Measurements from ENCODE around the gene F10.

Gene F10

DNA sequence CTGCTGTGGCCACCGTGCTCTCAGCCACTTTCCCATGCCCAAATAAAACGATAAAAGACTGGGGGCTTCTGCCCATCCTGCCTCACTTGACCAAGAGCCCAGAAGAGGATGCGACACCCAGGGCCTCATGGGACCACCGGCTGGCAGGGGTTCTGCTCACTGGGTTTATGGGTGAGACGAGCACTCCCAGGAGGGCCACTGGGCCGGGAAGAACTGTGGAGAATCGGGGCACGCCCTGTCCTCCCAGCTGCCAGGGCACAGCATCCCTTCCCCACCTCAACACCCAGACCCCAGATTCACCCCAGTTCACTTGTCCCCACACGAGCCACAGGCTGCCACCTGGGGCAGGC, 4.7 kb upstream of the F10 start:
- DNase-seq, result no peak

DNA sequence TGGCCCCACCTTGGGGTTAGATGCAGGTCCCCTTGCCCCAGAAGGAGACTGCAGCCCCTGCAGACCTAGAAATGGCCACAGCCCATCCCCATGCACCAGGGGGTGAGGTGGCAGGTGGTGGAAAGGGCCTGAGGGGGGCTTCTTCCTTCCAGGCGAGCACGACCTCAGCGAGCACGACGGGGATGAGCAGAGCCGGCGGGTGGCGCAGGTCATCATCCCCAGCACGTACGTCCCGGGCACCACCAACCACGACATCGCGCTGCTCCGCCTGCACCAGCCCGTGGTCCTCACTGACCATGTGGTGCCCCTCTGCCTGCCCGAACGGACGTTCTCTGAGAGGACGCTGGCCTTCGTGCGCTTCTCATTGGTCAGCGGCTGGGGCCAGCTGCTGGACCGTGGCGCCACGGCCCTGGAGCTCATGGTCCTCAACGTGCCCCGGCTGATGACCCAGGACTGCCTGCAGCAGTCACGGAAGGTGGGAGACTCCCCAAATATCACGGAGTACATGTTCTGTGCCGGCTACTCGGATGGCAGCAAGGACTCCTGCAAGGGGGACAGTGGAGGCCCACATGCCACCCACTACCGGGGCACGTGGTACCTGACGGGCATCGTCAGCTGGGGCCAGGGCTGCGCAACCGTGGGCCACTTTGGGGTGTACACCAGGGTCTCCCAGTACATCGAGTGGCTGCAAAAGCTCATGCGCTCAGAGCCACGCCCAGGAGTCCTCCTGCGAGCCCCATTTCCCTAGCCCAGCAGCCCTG, 4.2 kb upstream of the F10 start:
- DNase-seq, result no peak

DNA sequence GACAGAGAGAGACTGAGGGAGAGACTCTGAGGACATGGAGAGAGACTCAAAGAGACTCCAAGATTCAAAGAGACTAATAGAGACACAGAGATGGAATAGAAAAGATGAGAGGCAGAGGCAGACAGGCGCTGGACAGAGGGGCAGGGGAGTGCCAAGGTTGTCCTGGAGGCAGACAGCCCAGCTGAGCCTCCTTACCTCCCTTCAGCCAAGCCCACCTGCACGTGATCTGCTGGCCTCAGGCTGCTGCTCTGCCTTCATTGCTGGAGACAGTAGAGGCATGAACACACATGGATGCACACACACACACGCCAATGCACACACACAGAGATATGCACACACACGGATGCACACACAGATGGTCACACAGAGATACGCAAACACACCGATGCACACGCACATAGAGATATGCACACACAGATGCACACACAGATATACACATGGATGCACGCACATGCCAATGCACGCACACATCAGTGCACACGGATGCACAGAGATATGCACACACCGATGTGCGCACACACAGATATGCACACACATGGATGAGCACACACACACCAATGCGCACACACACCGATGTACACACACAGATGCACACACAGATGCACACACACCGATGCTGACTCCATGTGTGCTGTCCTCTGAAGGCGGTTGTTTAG, 3.3 kb upstream of the F10 start:
- DNase-seq, result no peak

DNA sequence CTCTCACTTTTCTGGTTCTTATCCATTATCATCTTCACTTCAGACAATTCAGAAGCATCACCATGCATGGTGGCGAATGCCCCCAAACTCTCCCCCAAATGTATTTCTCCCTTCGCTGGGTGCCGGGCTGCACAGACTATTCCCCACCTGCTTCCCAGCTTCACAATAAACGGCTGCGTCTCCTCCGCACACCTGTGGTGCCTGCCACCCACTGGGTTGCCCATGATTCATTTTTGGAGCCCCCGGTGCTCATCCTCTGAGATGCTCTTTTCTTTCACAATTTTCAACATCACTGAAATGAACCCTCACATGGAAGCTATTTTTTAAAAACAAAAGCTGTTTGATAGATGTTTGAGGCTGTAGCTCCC, 2.8 kb upstream of the F10 start:
- DNase-seq, result no peak

DNA sequence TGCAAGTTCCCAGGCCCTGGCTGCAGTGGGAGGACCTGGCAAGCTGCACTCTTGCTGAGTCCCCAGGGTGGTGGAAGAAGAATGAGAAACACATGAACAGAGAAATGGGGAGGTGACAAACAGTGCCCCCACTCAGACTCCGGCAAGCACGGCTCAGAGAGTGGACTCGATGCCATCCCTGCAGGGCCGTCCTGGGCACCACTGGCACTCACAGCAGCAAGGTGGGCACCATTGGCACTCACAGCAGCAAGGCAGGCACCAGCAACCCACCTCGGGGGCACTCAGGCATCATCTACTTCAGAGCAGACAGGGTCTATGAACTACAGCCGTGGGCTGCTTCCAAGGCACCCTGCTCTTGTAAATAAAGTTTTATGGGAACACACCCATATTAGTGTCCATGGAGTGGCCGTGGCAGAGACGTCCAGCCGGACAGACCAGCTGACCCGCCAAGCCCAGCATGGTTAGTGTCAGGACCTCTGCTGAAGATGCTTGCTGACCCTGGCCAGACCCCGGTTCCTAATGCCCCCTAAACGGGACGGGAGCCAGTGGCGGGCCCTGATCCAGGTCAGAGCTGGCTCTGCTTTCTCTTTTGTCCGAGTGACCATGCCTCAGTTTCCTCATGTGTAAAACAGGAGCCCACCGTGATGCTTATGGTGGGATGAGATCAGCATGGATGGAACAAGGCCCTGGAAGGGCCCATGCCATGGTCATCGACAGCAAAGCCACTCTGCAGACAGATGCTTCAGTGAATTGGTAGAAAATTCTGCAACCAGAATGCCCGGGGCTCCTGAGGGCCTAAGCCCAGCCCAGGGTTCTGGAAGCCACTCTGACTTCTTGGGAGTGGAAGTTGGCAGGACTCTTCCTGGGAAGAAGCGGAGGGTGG, 2.1 kb upstream of the F10 start:
- no peak for DNase-seq

DNA sequence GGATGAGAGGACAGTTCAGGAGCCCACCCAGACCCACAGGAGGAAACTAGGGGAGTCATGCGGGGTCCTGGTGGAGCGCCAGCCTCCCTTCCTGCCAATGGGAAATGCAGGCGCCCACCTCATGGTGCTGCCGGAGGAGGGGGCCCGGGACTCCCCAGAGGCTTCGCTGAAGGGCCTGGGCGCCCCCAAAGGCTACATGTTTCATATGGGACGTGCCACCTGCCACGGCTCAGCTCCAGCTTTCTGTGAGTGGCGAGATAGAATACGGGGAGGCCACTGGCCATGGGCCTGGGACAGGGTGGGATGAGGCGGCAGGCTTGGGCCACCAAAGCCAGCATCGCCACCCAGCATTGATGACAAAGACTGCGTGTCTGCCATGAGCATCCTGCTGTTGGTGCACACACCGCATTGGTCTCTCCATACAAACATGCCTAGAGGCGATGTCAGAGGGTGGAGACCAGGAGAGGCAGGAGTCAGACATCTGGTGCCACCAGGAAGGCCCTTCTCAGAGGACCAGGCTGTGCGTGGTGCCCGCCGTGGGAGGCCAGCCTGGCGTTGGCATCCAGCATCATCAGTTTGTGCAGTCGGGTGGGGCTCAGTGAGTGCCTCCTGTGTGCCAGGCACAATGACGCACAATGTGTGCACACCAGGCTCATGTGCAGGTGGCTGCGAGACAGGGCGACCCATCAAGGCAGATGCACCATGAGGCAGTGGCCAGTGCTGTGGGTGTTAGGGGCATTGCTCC, 1.2 kb upstream of the F10 start:
- DNase-seq, result no peak

DNA sequence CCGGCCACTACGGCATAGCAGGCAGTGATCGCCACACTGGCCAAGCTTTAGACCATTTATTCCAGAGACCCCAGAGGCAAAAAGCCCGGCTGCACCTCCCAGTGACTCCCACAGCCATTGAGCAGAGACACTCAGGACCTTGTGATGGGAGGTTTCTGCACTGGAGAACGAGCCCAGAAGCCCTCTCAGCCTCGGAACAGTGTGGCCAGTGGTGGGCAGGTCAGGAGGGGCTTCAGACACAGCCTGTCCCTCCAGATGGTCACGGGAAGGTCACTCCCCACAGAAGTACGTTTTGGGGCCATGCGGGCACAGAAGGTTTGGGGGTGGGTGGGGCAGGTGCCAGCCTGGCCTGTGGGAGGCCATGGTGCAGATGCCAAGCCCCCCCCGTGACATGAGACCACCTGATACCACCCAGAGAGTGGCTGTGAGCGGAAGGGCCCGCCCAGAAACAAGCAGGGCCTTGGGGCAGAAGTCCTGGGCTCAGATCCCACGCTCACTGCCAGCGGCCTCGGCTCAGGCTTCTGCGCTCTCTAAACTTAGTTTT, 599 bp upstream of the F10 start:
- no peak for DNase-seq

DNA sequence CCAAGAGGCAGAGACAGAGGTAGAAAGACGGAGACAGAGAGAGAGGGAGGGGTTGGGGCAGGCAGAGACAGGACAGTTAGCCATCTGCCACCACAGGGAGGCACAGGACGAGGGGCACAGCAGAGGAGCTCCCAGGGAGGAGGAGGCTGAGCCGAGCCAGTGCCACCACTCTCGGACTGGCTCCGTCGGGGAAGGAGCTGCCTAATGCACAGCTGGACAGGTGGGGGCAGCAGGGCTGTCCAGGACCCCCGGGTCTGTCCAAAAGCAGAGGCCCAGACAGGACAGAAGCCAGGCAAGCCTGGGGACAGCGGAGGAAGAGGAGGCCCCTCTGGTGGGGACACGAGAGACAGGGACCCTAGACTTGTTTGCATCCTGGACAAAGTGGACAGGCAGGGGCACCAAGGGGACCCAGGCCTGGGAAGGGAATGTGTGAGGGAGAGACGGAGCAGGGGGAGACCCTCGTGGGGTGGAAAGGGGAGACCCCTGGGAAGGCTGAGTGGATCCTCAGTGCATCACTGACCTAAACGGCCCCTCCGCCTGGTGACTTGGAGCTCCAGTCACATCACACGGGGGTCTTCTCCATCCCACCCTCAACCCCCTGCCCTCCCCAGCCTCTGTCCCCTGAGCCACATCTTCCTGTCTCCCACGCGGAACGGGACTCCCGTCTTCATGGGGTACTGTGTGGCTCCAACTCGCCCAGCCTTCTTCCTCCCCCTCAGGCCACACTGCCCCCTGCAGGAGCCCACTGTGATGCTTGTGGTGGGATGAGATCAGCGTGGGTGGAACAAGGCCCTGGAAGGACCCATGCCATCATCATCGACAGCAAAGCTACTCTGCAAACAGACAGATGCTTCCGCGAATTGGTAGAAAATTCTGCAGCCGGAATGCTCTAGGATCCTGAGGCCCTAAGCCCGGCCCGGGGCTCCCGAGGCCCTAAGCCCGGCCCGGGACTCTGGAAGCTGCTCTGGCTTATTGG, 915 bp downstream of the F10 start:
- no peak for DNase-seq

DNA sequence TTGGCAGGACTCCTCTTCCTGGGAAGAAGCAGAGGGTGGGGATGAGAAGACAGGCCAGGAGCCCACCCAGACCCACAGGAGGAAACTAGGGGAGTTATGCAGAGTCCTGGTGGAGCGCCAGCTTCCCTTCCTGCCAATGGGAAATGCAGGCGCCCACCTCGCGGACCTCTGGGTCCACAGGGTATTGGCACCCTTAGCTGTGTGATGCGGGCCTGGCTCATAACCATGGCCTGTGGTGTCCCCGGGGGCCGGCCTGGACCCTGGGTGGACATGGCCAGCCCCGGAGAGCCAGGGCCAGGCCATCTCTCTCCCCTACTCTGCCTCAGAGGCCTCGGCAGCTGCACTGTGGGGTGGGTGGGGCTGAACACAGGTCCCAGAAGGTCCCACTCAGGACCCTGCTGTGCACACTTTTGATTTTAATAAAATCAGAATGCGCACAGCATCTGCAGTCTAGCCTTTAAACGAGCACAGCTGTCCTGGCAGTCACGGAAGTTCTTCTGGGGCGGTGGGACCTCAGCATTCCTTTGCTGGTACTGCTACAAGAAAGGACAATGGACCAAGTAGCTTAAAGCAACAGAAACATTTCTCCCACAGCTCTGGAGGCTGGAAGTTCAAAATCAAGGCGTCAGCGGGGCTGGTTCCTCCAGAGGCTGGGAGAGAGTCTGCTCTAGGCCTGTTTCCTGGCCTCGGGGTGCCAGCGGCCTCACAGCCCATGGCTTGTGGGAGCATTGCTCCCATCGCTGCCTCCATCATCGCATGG, 1.8 kb downstream of the F10 start:
- no peak for DNase-seq

DNA sequence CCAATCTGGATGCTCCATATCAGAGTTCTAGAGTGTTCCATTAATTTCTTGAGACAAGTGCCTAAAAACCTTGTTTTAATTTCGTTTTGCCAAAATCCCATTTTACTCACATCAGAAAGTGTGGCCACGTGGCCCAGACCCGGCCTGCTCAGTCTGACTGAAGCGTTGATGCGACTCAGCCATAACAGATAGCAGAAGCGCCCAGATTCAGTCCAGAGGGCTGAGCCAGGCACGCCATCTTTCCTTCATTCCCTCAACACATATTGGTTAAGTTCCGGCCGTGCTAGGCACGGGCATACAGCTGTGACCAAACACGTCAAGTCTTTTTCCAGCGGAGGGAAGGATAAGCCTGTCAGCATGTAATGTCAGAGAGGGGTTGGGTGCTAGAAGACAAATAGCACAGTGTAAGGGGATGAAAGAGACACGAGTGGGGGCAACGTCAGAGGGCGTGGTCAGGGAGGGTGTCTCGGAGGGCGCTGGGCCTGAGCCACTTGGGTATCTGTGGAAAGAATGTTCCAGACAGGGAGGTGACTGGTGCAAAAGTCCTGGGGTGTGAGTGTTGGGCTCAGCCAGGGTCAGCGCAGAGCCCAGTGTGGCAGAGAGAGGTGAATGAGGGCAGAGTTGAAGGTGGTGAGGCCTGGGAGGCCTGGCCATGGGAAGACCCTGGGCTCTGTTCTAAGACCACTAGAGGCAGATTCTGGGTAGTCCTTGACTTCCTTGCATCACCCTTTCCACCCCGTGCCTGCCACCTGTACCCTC, 3.1 kb downstream of the F10 start:
- DNase-seq, result no peak

DNA sequence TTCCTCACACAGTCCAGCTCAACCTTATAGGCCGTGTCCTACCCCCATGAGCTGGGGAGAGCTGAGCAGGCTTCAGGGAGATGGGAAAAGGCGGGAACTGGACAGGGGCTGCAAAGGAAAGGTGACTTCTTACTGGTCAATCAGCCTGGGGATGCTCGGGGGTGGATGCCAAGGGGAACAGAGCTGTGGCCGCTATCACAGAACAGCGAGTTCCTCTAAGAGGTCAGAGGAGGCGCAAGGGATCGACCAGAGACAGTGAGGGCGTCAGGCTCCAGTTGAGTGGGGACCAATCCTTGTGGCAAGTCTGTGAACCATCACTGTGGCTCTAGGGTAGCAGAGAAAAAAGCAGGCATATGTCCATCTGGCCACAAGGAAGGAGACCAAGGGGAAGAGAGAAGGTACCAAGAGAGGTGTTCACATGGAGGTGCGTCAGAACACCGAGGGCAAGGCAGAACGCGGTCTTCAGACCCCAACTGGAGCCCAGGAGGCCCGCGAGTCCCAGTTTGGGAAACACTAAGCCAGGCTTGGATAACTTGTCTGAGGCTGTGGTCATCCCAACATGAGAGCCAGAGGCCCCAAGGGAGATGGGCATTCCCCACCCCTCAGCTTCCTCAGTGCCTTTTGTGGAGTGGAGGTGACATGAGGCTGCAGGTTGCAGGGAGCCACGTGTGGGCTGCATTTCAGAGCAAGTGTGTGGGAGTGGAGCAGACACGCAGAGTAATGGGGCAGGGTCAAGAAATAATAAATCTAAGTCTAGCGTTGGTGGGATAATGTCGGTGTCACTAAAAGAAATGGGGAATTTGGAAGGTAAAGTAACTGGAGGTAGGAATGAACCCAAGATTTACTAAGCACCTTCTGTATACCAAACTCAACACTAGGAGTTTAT, 3.9 kb downstream of the F10 start:
- no peak for DNase-seq

DNA sequence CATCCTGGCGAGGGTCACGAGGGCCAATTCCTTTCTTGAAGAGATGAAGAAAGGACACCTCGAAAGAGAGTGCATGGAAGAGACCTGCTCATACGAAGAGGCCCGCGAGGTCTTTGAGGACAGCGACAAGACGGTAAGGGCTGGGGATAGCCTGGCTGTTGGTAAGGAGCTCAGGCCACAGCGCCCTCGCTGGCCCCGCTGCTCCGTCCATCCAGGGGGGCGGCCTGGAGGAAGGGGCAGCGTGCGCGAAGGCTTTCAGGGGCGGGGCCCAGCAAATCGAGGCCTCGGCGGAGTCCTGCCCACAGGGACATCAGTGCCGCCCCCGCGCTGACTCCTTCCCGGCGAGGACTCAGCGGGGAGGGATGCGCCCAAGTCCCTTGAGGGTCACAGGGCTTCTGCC, 6.9 kb downstream of the F10 start:
- DNase-seq, result no peak

DNA sequence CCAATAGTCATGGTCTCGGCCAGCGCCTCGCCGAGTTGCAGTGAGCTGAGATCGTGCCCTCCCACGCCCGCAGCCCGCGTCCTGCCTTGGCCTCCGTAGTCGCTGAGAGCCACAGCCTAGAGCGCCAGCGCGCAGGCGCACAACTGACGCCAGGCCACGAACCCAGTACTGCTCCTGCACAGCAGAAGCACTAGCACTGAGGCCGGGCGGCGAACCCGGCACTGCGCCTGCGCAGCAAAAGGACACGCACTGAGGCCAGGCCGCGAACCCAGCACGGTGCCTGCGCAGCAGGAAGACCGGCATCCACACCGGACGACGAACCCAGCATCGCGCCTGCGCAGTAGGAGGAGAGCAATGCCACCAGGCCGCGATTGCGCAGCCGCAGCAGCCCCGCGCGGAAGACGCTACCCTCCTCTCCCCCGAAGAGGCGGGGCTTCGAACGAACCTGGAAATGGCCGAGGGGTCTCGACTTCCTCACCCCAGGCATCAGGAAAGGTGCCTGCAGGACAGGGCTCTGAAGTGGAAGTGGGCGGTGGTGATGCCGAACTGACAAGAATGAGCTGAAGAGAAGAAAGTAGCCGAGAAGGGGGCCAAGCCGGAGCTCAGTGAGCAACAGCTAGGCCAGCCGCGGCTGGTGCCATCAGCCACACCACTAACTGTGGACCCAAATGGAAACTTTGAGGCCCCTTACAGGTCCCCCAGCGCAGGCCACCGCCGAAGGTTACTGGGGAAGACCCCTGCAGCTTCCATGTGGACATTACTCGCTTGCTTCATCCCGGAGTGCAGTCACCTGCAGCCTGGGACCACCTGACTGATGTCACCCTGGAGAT, 7.5 kb downstream of the F10 start:
- DNase-seq, result peak; percentile 38

DNA sequence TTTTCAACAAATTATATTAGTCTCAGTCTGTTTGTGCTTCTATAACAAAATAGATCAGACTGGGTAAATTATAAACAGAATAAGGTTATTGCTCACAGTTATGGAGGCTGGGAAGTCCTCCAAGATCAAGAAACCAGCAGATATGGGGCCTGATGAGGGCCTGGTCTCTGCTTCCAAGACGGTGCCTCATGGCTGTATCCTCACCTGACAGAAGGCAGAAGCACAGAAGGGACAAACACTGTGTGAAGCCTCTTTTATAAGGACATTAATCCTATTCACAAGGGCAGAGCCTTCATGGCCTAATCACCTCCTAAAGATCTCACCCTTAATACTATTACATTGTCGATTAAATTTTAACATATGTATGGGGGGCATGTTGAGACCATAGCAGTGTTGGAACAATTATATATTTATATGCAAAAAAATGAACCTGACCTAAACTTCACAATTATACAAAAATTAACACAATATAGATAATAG, 12.7 kb downstream of the F10 start:
- no peak for DNase-seq

DNA sequence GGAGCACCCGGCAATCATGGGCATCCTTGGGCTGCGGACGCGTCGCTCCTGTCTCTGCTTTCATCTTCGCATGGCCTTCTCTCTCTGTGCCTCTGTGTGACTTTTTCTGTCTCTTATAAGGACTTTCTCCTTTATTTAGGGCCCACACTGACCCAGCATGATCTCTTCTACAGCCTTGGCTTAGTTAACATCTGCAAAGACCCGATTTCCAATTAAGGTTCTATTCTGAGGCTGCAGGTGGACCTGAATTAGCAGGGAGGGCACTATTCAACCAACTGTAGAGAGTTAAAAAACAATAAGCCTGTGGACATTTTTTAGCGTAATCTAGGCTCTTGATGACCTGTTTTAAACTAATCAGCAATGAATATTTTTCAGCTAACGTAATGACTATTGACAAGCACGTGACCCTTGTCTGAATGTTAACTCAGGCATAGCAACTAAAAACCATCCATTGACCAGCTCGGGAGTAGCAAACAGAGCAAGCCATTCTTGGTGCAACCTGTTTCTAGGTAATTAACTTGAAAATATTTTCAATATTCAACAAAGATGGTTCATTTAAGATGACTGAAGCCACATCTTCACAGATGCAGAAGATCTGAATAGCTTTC, 15.2 kb downstream of the F10 start:
- DNase-seq, result no peak

DNA sequence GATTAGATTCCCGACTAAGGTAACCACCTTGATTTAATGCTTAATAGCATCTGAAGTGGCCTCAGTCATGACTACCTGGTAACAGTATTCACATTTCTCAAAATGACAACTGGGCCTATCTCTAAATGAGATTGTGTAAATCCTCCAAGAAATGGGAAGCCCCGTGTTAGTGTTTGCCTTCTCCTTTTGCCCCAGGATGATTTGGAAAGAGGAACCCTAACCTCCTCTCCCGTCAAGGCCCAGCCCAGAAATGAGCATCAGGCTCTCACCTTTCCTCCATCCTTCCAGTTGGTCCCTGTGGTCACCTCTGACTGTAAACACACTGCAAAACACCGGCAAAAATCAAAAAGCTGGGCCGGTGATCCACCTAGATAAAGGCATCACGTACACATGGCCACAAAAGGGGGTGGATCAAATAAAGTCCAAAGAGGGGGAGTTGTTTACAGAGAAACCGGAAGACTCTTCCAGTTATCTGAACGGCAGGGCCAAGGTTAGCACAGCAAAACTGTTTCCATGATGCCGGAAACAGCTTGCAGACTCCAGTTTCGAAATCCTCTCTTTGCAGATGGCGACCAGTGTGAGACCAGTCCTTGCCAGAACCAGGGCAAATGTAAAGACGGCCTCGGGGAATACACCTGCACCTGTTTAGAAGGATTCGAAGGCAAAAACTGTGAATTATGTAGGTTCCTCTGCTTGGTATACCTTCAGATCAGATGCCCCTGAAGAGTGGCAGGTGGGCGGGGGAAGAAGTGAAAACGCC, 16.4 kb downstream of the F10 start:
- no peak for DNase-seq

DNA sequence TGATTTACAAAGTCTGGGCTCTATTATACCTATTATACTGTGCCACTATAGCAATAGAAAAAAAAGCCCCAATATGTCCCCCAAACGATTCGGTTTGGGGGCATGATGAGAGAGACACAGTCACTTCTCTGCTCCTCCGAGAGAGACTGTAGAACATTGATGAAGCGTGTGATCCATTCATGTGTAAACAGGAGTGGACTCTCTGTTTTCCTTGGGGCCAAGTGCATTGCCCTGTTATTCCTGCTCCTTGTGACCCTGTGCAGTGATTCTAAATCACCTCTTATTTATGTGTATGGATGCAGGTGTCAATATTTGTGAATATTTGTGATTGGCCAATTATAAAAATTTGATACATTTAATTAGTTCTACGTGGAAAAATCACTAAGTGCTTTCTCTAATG, 17.0 kb downstream of the F10 start:
- no peak for DNase-seq

All from activated CD4-positive, alpha-beta T cell treated with anti-CD3 and anti-CD28 coated beads, Interleukin-2, Interleukin-6, amounts not matched to agents 100 ng/mL and 50 ng/mL, durations not matched to agents 16 hours and 8 hours (primary cell).